Chondrocyte (in vitro differentiated cells): ENCODE measurements around the gene MEA1. TPM values are rescaled to one million over a fixed set of nuclear protein-coding genes. Genes with fewer than 3 reads are reported as not detected.
"Not testable (repeated sequence)": the region's sequence is repeated elsewhere in the genome, so short reads cannot be mapped to it uniquely, and the experiment has no call there.

ENCODE experiments used
- DNase-seq: peaks from one replicate; pipeline ENCODE4 v3.0.0; 2021; ENCODE audit warnings: mixed read lengths, low spot score
- H3K27ac Mint-ChIP-seq: one replicate; pipeline ENCODE4 v1.8.0; 2021; ENCODE audit warnings: mild to moderate bottlenecking, moderate library complexity, mixed read lengths; ENCODE audit not compliant: unreplicated experiment
- H3K27me3 Mint-ChIP-seq: 2 replicates; pipeline ENCODE4 v1.8.0; 2021; ENCODE audit warnings: low read depth, mixed read lengths
- H3K36me3 Mint-ChIP-seq: 2 replicates; pipeline ENCODE4 v1.8.0; 2021; ENCODE audit warnings: low read depth, mixed read lengths
- H3K4me1 Mint-ChIP-seq: 2 replicates; pipeline ENCODE4 v1.8.0; 2021; ENCODE audit warnings: low read depth, mild to moderate bottlenecking, mixed read lengths
- H3K4me3 Mint-ChIP-seq: one replicate; pipeline ENCODE4 v1.8.0; 2021; ENCODE audit warnings: mild to moderate bottlenecking, moderate library complexity, mixed read lengths; ENCODE audit not compliant: unreplicated experiment
- H3K9me3 Mint-ChIP-seq: 2 replicates; pipeline ENCODE4 v1.8.0; 2021; ENCODE audit warnings: low read depth, mixed read lengths
- CTCF ChIP-seq: fragments of 200-600 bp; sonication (generic); IDR thresholded peaks from 2 replicates; pipeline ENCODE4 v1.5.0; 2021; ENCODE audit warnings: antibody characterized with exemption, mild to moderate bottlenecking, moderate library complexity
- total RNA-seq: library from RNA; stranded (reverse); gene quantifications from 3 replicates; pipeline ENCODE4 v1.2.1, GENCODE V29; 2021

The MEA1 gene
- total RNA-seq, 1 donor from 2014 or later, result 71.1 TPM

DNA sequence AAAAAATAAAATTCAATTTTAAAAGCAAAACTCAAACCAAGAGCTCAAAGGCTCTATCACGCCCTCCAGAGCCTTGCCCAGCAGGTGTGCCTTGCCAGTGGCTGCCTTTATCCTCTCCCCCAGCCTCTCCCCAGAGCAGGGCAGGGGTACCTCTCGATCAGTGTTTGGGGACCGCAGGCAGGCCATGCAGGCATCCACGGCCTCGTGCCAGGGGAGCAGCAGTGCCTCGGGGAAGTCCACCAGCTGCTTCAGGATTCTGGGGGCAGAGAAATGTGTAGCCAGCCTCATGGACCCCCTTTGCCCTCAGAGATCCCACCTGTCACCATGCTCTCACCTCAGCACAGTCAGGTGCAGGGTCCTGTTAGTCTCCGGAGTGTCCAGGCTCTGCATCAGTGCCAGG is 34.3 kb upstream of the MEA1 start:
- peaks cover 34% of the 10 kb centered on the region for H3K4me1 Mint-ChIP-seq
- peaks cover 47% of the 10 kb centered on the region for H3K36me3 Mint-ChIP-seq
- H3K9me3 Mint-ChIP-seq, result no peaks in the 10 kb centered on the region
- no peak for DNase-seq
- TF ChIP-seq CTCF, result no peak
- H3K27ac Mint-ChIP-seq, result no peak overlapping the region
- H3K4me3 Mint-ChIP-seq, result no peak overlapping the region
- H3K27me3 Mint-ChIP-seq, result no peaks in the 10 kb centered on the region

DNA sequence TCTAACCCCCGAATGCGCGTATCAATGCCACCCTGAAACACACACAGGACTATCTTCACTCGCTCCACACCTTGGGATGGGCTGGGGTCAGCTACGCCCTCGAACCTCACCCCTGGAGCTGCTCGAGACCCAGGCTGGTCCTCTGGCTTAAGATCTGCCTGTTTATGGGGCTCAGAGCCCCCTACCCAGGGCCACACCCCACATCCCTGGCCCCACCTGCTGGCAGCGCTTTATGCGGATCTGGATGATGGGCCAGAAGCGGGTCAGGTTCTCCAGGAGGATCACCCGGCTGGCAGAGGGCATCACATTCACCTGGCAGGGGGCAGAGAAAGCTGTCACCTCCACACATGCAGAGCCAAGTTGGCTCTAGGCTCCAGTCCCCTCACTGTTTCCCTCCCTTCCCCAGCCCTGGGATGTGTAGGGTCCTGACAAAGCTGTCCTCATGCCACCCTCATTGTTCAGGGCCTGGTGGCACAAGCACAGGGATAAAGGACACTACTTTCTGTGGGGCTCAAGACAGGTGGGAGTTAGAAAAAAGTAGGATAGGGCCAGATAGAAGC is 31.7 kb upstream of the MEA1 start:
- DNase-seq, result no peak
- Mint-ChIP-seq H3K36me3 (peaks cover 54% of the 10 kb centered on the region), H3K4me3 (no peak overlapping the region), H3K4me1 (peaks cover 9% of the 10 kb centered on the region), H3K27me3 (no peaks in the 10 kb centered on the region), H3K27ac (no peak overlapping the region), H3K9me3 (no peaks in the 10 kb centered on the region)
- TF ChIP-seq CTCF, result no peak

- Mint-ChIP-seq H3K9me3 (no peaks in the 10 kb centered on the region), H3K4me1 (no peaks in the 10 kb centered on the region), H3K27ac (no peak overlapping the region), H3K36me3 (peaks cover 54% of the 10 kb centered on the region), H3K27me3 (no peaks in the 10 kb centered on the region), H3K4me3 (no peak overlapping the region)
- no peak for DNase-seq
- TF ChIP-seq CTCF, result no peak
Measured at GRCh38 chr6:43043310-43043709, 29.6 kb upstream of the MEA1 start.

- H3K27ac Mint-ChIP-seq, H3K4me1 Mint-ChIP-seq, H3K4me3 Mint-ChIP-seq, H3K27me3 Mint-ChIP-seq, DNase-seq, H3K9me3 Mint-ChIP-seq: not testable (repeated sequence)
- peaks cover 60% of the 10 kb centered on the region for H3K36me3 Mint-ChIP-seq
Measured at GRCh38 chr6:43041475-43041874, 27.7 kb upstream of the MEA1 start.

GRCh38 chr6:43040542-43041257 is 27.0 kb upstream of the MEA1 start:
- Mint-ChIP-seq H3K27me3 (no peaks in the 10 kb centered on the region), H3K36me3 (peaks cover 56% of the 10 kb centered on the region), H3K4me3 (no peak overlapping the region), H3K9me3 (no peaks in the 10 kb centered on the region), H3K27ac (no peak overlapping the region), H3K4me1 (peaks cover 2% of the 10 kb centered on the region)
- no peak for TF ChIP-seq CTCF
- DNase-seq, result no peak

- Mint-ChIP-seq H3K9me3 (no peaks in the 10 kb centered on the region), H3K36me3 (peaks cover 49% of the 10 kb centered on the region), H3K4me1 (peaks cover 3% of the 10 kb centered on the region), H3K4me3 (no peak overlapping the region), H3K27ac (no peak overlapping the region), H3K27me3 (no peaks in the 10 kb centered on the region)
- TF ChIP-seq CTCF, result no peak
- no peak for DNase-seq
Measured at GRCh38 chr6:43038727-43039126, 25.0 kb upstream of the MEA1 start.
